Neural cell (in vitro differentiated cells): Measurements from ENCODE around the gene OBSCN. TPM values are rescaled to one million over a fixed set of nuclear protein-coding genes. Genes with fewer than 3 reads are reported as not detected.

Experiments
- H2AFZ ChIP-seq: fragments of 200-600, 300-800 bp; sonication (generic), shearing (Covaris generic); 2 replicates; pipeline ENCODE4 v1.6.0; 2014; ENCODE audit warnings: low read depth, mild to moderate bottlenecking, antibody characterized with exemption, low read length, moderate library complexity
- H3F3A ChIP-seq: fragments of 200-600 bp; shearing (Covaris generic); 2 replicates; pipeline ENCODE4 v1.6.1; 2016; ENCODE audit warnings: mild to moderate bottlenecking, moderate library complexity, mixed read lengths, antibody characterized with exemption, low read length; ENCODE audit not compliant: insufficient read depth, poor library complexity, severe bottlenecking
- H3K27ac ChIP-seq: fragments of 200-600, 300-800 bp; sonication (generic), shearing (Covaris generic); 2 replicates; pipeline ENCODE4 v1.5.1; 2014; ENCODE audit warnings: mild to moderate bottlenecking, low read length, moderate library complexity
- H3K27me3 ChIP-seq: fragments of 300-800, 200-600 bp; sonication (generic), shearing (Covaris generic); 2 replicates; pipeline ENCODE4 v1.6.0; 2014; ENCODE audit warnings: mild to moderate bottlenecking, low read depth, low read length, moderate library complexity; ENCODE audit not compliant: insufficient read depth
- H3K36me3 ChIP-seq: fragments of 300-800, 200-600 bp; sonication (generic), shearing (Covaris generic); 2 replicates; pipeline ENCODE4 v1.5.1; 2014; ENCODE audit warnings: mild to moderate bottlenecking, antibody characterized with exemption, low read length, moderate library complexity; ENCODE audit not compliant: insufficient read depth
- H3K4me2 ChIP-seq: fragments of 300-800, 200-600 bp; sonication (generic), shearing (Covaris generic); 2 replicates; pipeline ENCODE4 v1.6.0; 2014; ENCODE audit warnings: mild to moderate bottlenecking, low read length
- H3K4me3 ChIP-seq: fragments of 300-800, 200-600 bp; sonication (generic), shearing (Covaris generic); 2 replicates; pipeline ENCODE4 v1.5.1; 2014; ENCODE audit warnings: mild to moderate bottlenecking, low read length, moderate library complexity
- H3K79me2 ChIP-seq: fragments of 200-600 bp; shearing (Covaris generic); replicated peaks from 2 replicates; pipeline ENCODE4 v1.6.0; 2014; ENCODE audit warnings: mild to moderate bottlenecking, low read length, moderate library complexity; ENCODE audit not compliant: insufficient read depth
- H3K9ac ChIP-seq: fragments of 300-800, 200-600 bp; sonication (generic), shearing (Covaris generic); 2 replicates; pipeline ENCODE4 v1.6.1; 2016; ENCODE audit warnings: mild to moderate bottlenecking, low read length, mixed read lengths
- H3K9me2 ChIP-seq: fragments of 200-600 bp; shearing (Covaris generic); 2 replicates; pipeline ENCODE4 v1.6.1; 2016; ENCODE audit warnings: mild to moderate bottlenecking, low read length, mixed read lengths; ENCODE audit not compliant: insufficient read depth
- H3K9me3 ChIP-seq: fragments of 200-600, 300-800 bp; sonication (generic), shearing (Covaris generic); 2 replicates; pipeline ENCODE4 v1.6.1; 2016; ENCODE audit warnings: mild to moderate bottlenecking, mixed run types, low read length, moderate library complexity, mixed read lengths
- H4K20me1 ChIP-seq: fragments of 200-600 bp; shearing (Covaris generic); 2 replicates; pipeline ENCODE4 v1.6.1; 2016; ENCODE audit warnings: mild to moderate bottlenecking, mixed run types; ENCODE audit not compliant: insufficient read depth
- CTCF ChIP-seq: fragments of 450-650 bp; IDR thresholded peaks from 2 replicates; pipeline ENCODE4 v1.5.1; 2014; ENCODE audit warnings: antibody characterized with exemption, mild to moderate bottlenecking, moderate library complexity; ENCODE audit not compliant: poor library complexity, severe bottlenecking
- EP300 ChIP-seq: fragments of 450-650 bp; conservative IDR thresholded peaks from 2 replicates; pipeline ENCODE4 v1.6.1; 2014; ENCODE audit warnings: antibody characterized with exemption, mild to moderate bottlenecking, moderate library complexity; ENCODE audit not compliant: poor library complexity, severe bottlenecking
- EZH2 ChIP-seq: fragments of 200-600, 300-800 bp; shearing (Covaris generic), sonication (generic); IDR thresholded peaks from 2 replicates; pipeline ENCODE4 v1.6.1; 2014; ENCODE audit warnings: antibody characterized with exemption, low read length, borderline replicate concordance, mild to moderate bottlenecking; ENCODE audit not compliant: insufficient read depth, poor library complexity, severe bottlenecking
- MXI1 ChIP-seq: fragments of 450-650 bp; conservative IDR thresholded peaks from 2 replicates; pipeline ENCODE4 v1.6.1; 2014; ENCODE audit warnings: antibody characterized with exemption, mild to moderate bottlenecking; ENCODE audit not compliant: poor library complexity, severe bottlenecking
- POLR2AphosphoS5 ChIP-seq: IDR thresholded peaks from 2 replicates; pipeline ENCODE4 v1.6.1; 2012
- RAD21 ChIP-seq: fragments of 450-650 bp; conservative IDR thresholded peaks from 2 replicates; pipeline ENCODE4 v1.6.1; 2014; ENCODE audit warnings: antibody characterized with exemption, mild to moderate bottlenecking, moderate library complexity
- REST ChIP-seq: IDR thresholded peaks from 2 replicates; pipeline ENCODE4 v1.6.1; 2012; ENCODE audit warnings: borderline replicate concordance
- SMC3 ChIP-seq: fragments of 450-650 bp; conservative IDR thresholded peaks from 2 replicates; pipeline ENCODE4 v1.6.1; 2014; ENCODE audit warnings: antibody characterized with exemption, mild to moderate bottlenecking, moderate library complexity; ENCODE audit not compliant: poor library complexity
- TAF1 ChIP-seq: IDR thresholded peaks from 2 replicates; pipeline ENCODE4 v1.6.1; 2012; ENCODE audit warnings: low read depth
- polyA plus RNA-seq: library from polyadenylated mRNA; depleted of rRNA; stranded (reverse); fragments of >200 nt; gene quantifications from 2 replicates; pipeline ENCODE4 v1.2.3, GENCODE V29; 2014

OBSCN gene
- polyA plus RNA-seq, 1 donor from 2014 or later = 7.2 TPM

GRCh38 chr1:228365271-228366061 is 157.6 kb downstream of the OBSCN start:
- Histone ChIP-seq H3K9me2 (no peaks in the 10 kb centered on the region), H3K79me2 (no peaks in the 10 kb centered on the region), H3K36me3 (no peaks in the 10 kb centered on the region), H2AFZ (no peak overlapping the region), H3K9me3 (no peaks in the 10 kb centered on the region), H3K27me3 (no peaks in the 10 kb centered on the region), H3K4me3 (no peak overlapping the region), H3K27ac (no peak overlapping the region), H3K9ac (no peak overlapping the region), H4K20me1 (no peaks in the 10 kb centered on the region), H3F3A (no peaks in the 10 kb centered on the region), H3K4me2 (no peak overlapping the region)
- TF ChIP-seq EP300 = no peak
- no peak for TF ChIP-seq TAF1
- no peak for TF ChIP-seq POLR2AphosphoS5
- TF ChIP-seq SMC3 = no peak
- no peak for TF ChIP-seq EZH2
- TF ChIP-seq REST = no peak
- TF ChIP-seq MXI1 = no peak
- no peak for TF ChIP-seq RAD21
- no peak for TF ChIP-seq CTCF

GRCh38 chr1:228366062-228366865 is 158.4 kb downstream of the OBSCN start:
- Histone ChIP-seq H3K4me2 (no peak overlapping the region), H3K36me3 (no peaks in the 10 kb centered on the region), H3F3A (no peaks in the 10 kb centered on the region), H3K27ac (no peak overlapping the region), H3K4me3 (no peak overlapping the region), H3K79me2 (no peaks in the 10 kb centered on the region), H2AFZ (no peak overlapping the region), H3K9me2 (no peaks in the 10 kb centered on the region), H3K27me3 (no peaks in the 10 kb centered on the region), H4K20me1 (no peaks in the 10 kb centered on the region), H3K9ac (no peak overlapping the region), H3K9me3 (no peaks in the 10 kb centered on the region)
- no peak for TF ChIP-seq RAD21
- no peak for TF ChIP-seq REST
